ENCODE measurements around the gene SPEM3.
A peak's percentile ranks its signal among the peaks of the same experiment; 100 is the strongest.
"Not testable (repeated sequence)": the region's sequence is repeated elsewhere in the genome, so short reads cannot be mapped to it uniquely, and the experiment has no call there.

SPEM3 gene

GRCh38 chr17:7481275-7481674 is 52.6 kb downstream of the SPEM3 start, which contains the start of gene SLC35G6:
Gene SLC35G6 (plus strand): TSS chr17:7481446. CDS start chr17:7481517, 71 bp downstream.
- peak within 1 kb of the TSS in 1 of 7 experiments; percentile 99 for H3K4me3 ChIP-seq
- H3K27ac ChIP-seq, result peak within 1 kb of the TSS in 19 of 21 experiments; percentile 25 to 100 (median 100)

- H3K27ac ChIP-seq, result peak overlapping the region in 13 of 21 experiments; percentile 7 to 100 (median 97)
- not testable (repeated sequence) for H3K4me3 ChIP-seq
These were observed 53.4 kb downstream of the SPEM3 start for GRCh38 chr17:7481842-7482741.
